ENCODE measurements around the gene AGBL4. TPM values are rescaled to one million over a fixed set of nuclear protein-coding genes. Genes with fewer than 3 reads are reported as not detected.

The AGBL4 gene
- total and polyA plus RNA-seq, 7 donors, result 0.01 to 0.05 TPM; not detected in 5

GRCh38 chr1:49556676-49557234 lies 467.0 kb downstream of the AGBL4 start:
- intact Hi-C loops (cut with DNase I), result no loop called here
- Histone ChIP-seq H3K4me1 (no peaks in the 10 kb centered on the region), H3K27ac (no peak overlapping the region), H3K36me3 (ENCODE audit: insufficient read depth in 1 of 2, low read depth in 1 of 2) (no peaks in the 10 kb centered on the region), H3K4me3 (no peak overlapping the region), H3K9me3 (no peaks in the 10 kb centered on the region), H3K27me3 (ENCODE audit: insufficient read depth in 3 of 3, low read length in 2 of 3) (no peaks in the 10 kb centered on the region)
- no peak for TF ChIP-seq CTCF (IDR thresholded peaks at IDR 0.05)
- ATAC-seq, result no peak
- DNase-seq, result peak in 1 of 2 donors; percentile 35
- WGBS, 3 donors, result 89 to 93% (median 90%) methylated on average over 21 to 30 of the region's 30 CpGs

- no peak overlapping the region for H3K4me3 ChIP-seq
- TF ChIP-seq CTCF (IDR thresholded peaks at IDR 0.05), result no peak
- intact Hi-C loops (cut with DNase I), result no loop called here
These were observed 471.7 kb downstream of the AGBL4 start for GRCh38 chr1:49552101-49552500.

GRCh38 chr1:49544615-49545014 lies 479.1 kb downstream of the AGBL4 start:
- 81 to 83% (median 83%) methylated on average over 3 of the region's 3 CpGs for WGBS, 3 donors
- H3K9me3 ChIP-seq, result peaks cover 10% of the 10 kb centered on the region

More at GRCh38 chr1:49552101-49552500, 471.7 kb downstream of the AGBL4 start:
- Histone ChIP-seq H3K4me1 (no peaks in the 10 kb centered on the region), H3K27ac (no peak overlapping the region), H3K9me3 (no peaks in the 10 kb centered on the region), H3K27me3 (ENCODE audit: insufficient read depth in 3 of 3, low read length in 2 of 3) (no peaks in the 10 kb centered on the region), H3K36me3 (ENCODE audit: insufficient read depth in 1 of 2, low read depth in 1 of 2) (no peaks in the 10 kb centered on the region)
- WGBS, 3 donors, result 76 to 81% (median 77%) methylated on average over 5 of the region's 5 CpGs
- ATAC-seq (no peak), DNase-seq (no peak)

DNA sequence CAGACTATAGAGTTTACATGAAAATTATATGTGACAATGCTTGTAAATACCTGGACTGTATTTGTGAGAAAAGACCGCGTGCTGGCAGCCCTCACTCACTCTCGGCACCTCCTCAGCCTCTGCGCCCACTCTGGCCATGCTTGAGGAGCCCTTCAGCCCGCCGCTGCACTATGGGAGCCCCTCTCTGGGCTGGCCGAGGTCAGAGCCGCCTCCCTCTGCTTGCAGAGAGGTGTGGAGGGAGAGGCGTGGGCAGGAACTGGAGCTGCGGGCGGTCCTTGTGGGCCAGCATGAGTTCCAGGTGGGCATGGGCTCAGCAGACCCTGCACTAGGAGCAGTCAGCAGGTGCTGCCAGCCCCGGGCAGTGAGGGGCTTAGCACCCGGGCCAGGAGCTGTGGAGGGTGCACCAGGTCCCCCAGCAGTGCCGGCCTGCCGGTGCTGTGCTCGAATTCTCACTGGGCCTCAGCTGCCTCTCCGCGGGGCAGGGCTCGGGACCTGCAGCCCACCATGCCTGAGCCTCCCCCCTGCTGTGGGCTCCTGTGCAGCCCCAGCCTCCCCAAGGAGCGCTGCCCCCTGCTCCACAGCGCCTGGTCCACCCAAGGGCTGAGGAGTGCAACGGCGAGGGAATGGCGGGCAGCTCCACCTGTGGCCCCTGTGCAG lies 482.5 kb downstream of the AGBL4 start:
- intact Hi-C loops (cut with DNase I), result no loop called here
- 87 to 91% (median 89%) methylated on average over 22 to 24 of the region's 24 CpGs for whole genome bisulfite sequencing, 3 donors
- no peak for TF ChIP-seq CTCF (IDR thresholded peaks at IDR 0.05)
- ATAC-seq, result no peak
- peaks cover 10% of the 10 kb centered on the region for H3K9me3 ChIP-seq
- H3K27ac ChIP-seq, result no peak overlapping the region
- no peaks in the 10 kb centered on the region for H3K4me1 ChIP-seq
- no peak overlapping the region for H3K4me3 ChIP-seq
- H3K36me3 ChIP-seq (ENCODE audit: insufficient read depth in 1 of 2, low read depth in 1 of 2), result no peaks in the 10 kb centered on the region
- no peak for DNase-seq
- no peaks in the 10 kb centered on the region for H3K27me3 ChIP-seq (ENCODE audit: insufficient read depth in 3 of 3, low read length in 2 of 3)

More at GRCh38 chr1:49544615-49545014, 479.1 kb downstream of the AGBL4 start:
- Histone ChIP-seq H3K4me3 (no peak overlapping the region), H3K27ac (no peak overlapping the region), H3K36me3 (ENCODE audit: insufficient read depth in 1 of 2, low read depth in 1 of 2) (no peaks in the 10 kb centered on the region), H3K4me1 (no peaks in the 10 kb centered on the region), H3K27me3 (ENCODE audit: insufficient read depth in 3 of 3, low read length in 2 of 3) (no peaks in the 10 kb centered on the region)
- DNase-seq (no peak), ATAC-seq (no peak)
- intact Hi-C loops (cut with DNase I), result no loop called here
- TF ChIP-seq CTCF (IDR thresholded peaks at IDR 0.05), result no peak

All from psoas muscle (tissue), 8 donors.